HEK293 (cell line): ENCODE data around the gene DZIP1L.

Source experiments
- KLF10 ChIP-seq: fragments of 450-650 bp; IDR thresholded peaks from 2 replicates; pipeline ENCODE4 v1.5.1; 2018; ENCODE audit warnings: missing biosample characterization, mild to moderate bottlenecking, missing genetic modification characterization
- REPIN1 ChIP-seq: fragments of 450-650 bp; formaldehyde crosslinking; IDR thresholded peaks from 2 replicates; pipeline ENCODE4 v1.5.1; 2017; ENCODE audit warnings: missing biosample characterization, missing genetic modification characterization, low read depth
- REST ChIP-seq: fragments of 450-650 bp; formaldehyde crosslinking; IDR thresholded peaks from 2 replicates; pipeline ENCODE4 v1.5.1; 2016; ENCODE audit warnings: missing biosample characterization, missing genetic modification characterization
- ZEB2 ChIP-seq: fragments of 450-650 bp; formaldehyde crosslinking; IDR thresholded peaks from 2 replicates; pipeline ENCODE4 v1.5.1; 2016; ENCODE audit warnings: missing biosample characterization, missing genetic modification characterization
- ZNF449 ChIP-seq: fragments of 450-650 bp; formaldehyde crosslinking; IDR thresholded peaks from 2 replicates; pipeline ENCODE4 v1.5.1; 2017; ENCODE audit warnings: missing biosample characterization, mild to moderate bottlenecking, missing genetic modification characterization, moderate library complexity
- TF ChIP-seq, protein P1 (sequence below): fragments of 450-650 bp; formaldehyde crosslinking; IDR thresholded peaks from 2 replicates; pipeline ENCODE4 v1.5.1; 2016; ENCODE audit warnings: missing biosample characterization, missing genetic modification characterization

DNA sequence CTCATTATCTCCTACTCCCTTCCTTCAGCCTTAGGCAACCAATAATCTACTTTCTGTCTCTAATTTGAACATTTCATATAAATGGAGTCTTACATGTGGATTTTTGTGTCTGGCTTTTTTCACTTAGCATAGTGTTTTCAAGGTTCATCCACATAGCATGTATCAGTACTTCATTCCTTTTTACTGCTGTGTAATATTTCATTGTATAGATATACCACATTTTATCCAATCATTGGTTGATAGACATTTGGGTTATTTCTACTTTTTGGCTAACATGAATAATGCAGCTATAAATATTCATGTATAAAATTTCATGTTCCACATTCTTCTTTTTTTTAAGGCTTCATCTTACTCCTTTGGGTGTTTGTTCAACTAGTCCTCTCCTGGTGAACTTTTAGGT lies 39.1 kb upstream of the DZIP1L start:
- TF ChIP-seq REPIN1 (tag by site-specific recombination) (no peak), KLF10 (tag by site-specific recombination) (no peak), REST (tag by site-specific recombination) (no peak), ZEB2 (tag by site-specific recombination) (no peak), ZNF449 (tag by site-specific recombination) (no peak)
- TF ChIP-seq, protein P1, sequence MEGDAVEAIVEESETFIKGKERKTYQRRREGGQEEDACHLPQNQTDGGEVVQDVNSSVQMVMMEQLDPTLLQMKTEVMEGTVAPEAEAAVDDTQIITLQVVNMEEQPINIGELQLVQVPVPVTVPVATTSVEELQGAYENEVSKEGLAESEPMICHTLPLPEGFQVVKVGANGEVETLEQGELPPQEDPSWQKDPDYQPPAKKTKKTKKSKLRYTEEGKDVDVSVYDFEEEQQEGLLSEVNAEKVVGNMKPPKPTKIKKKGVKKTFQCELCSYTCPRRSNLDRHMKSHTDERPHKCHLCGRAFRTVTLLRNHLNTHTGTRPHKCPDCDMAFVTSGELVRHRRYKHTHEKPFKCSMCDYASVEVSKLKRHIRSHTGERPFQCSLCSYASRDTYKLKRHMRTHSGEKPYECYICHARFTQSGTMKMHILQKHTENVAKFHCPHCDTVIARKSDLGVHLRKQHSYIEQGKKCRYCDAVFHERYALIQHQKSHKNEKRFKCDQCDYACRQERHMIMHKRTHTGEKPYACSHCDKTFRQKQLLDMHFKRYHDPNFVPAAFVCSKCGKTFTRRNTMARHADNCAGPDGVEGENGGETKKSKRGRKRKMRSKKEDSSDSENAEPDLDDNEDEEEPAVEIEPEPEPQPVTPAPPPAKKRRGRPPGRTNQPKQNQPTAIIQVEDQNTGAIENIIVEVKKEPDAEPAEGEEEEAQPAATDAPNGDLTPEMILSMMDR: no peak
